Tibial nerve (tissue), 4 donors: Measurements from ENCODE around the gene EGFLAM. TPM values are rescaled to one million over a fixed set of nuclear protein-coding genes. Genes with fewer than 3 reads are reported as not detected.

Source experiments
- DNase-seq, 2 donors: peaks; one replicate each; pipeline ENCODE4 v3.0.0-alpha.2; 2019; ENCODE audit warnings: low spot score in 2 of 2
- H3K27ac ChIP-seq, 4 donors: fragments of 200-600 bp; sonication (generic) in 3 of 4; one replicate each; pipeline ENCODE4 v1.5.1; 2017 to 2019; ENCODE audit warnings: mild to moderate bottlenecking in 1 of 4
- H3K27me3 ChIP-seq, 2 donors: fragments of 200-600 bp; sonication (generic) in 1 of 2; one replicate each; pipeline versions ENCODE4 v1.5.1 to v1.6.0; 2017 to 2019
- H3K36me3 ChIP-seq, 3 donors: fragments of 200-600 bp; sonication (generic); one replicate each; pipeline ENCODE4 v1.5.1; 2018 to 2019
- H3K4me1 ChIP-seq, 4 donors: fragments of 200-600 bp; sonication (generic) in 3 of 4; one replicate each; pipeline ENCODE4 v1.5.1; 2017 to 2019
- H3K4me3 ChIP-seq, 4 donors: fragments of 200-600 bp; sonication (generic) in 3 of 4; one replicate each; pipeline ENCODE4 v1.5.1; 2017 to 2019; ENCODE audit warnings: mild to moderate bottlenecking in 1 of 4, moderate library complexity in 1 of 4
- H3K9me3 ChIP-seq, 4 donors: fragments of 200-600 bp; sonication (generic) in 3 of 4; one replicate each; pipeline ENCODE4 v1.5.1; 2017 to 2019
- EP300 ChIP-seq, 2 donors: sonication (generic); formaldehyde crosslinking; IDR thresholded peaks; one replicate each; pipeline ENCODE4 v1.6.1; 2017; ENCODE audit warnings: antibody characterized with exemption in 2 of 2, mild to moderate bottlenecking in 1 of 2
- POLR2A ChIP-seq, 2 donors: fragments of 450-650 bp; IDR thresholded peaks; one replicate each; pipeline ENCODE4 v1.6.1; 2017; ENCODE audit warnings: antibody characterized with exemption in 2 of 2, mild to moderate bottlenecking in 2 of 2, moderate library complexity in 2 of 2
- WGBS, 2 donors: methylation state at CpG; one replicate each; pipeline ENCODE4 v1.1.5; 2018; 5-methylcytosine and 5-hydroxymethylcytosine counted together
- total RNA-seq, 4 donors: library from RNA; depleted of rRNA; stranded (reverse); fragments of >200 nt; gene quantifications; one replicate each; pipeline ENCODE4 v1.1.0, GENCODE V29; 2016
- TF ChIP-seq, protein P1 (sequence below), 5 experiments: fragments of 200-600 bp in 3 of 5; fragments of 450-650 bp in 2 of 5; sonication (generic) in 3 of 5; IDR thresholded peaks; one replicate each; pipeline ENCODE4 v1.5.1; 2016 to 2019; ENCODE audit warnings: antibody characterized with exemption in 5 of 5, mild to moderate bottlenecking in 3 of 5, moderate library complexity in 2 of 5

Gene EGFLAM
- 10 to 100 TPM; 18.4 to 64.5 (median 51.1) TPM for total RNA-seq

DNA sequence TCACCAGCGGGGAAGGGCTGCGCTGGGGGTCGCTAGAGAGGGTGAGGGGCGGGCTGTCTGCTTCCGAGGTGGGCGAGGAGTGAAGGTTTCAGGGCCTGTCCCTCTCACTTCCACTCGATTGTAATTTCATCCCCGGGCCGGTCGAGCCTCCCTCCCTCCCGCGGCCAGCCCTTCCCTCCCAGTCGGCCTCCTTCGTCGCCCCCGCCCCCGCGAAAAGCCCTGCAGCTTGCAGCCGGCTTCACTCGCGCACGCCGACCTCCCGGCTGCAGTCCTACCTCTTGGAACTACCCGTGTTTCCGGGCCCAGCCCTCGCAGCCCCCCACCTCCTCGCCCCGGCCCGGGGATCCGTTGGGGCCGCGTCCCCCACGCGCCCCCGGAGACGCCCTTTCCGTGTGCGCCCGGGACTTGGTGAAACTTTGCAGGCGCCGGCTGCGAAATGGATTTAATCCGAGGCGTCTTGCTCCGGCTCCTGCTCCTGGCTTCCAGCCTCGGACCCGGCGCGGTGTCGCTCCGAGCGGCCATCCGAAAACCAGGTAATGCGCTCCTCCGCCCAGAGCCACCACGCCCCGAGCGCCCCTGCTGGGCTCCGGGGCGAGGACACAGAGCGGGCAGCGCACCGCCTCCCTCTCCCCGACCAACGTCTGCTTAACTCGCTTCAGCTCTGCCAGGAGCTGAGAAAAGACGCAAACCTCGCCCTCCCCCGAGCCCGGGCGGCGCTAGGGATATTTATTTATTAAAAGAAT, at the start of gene EGFLAM:
TSS of gene EGFLAM (plus strand) at position 241 of the 743 bp plus-strand sequence. CDS start at position 437, 196 bp downstream.
- peaks cover 0 to 26% (median 5%) of the 10 kb centered on the region in 4 donors for H3K4me1 ChIP-seq
- H3K36me3 ChIP-seq: no peaks in the 10 kb centered on the region
- peaks cover 0 to 22% of the 10 kb centered on the region in 2 donors for H3K27me3 ChIP-seq
- TF ChIP-seq POLR2A (IDR thresholded peaks at IDR 0.05): no peak
- TF ChIP-seq, protein P1, sequence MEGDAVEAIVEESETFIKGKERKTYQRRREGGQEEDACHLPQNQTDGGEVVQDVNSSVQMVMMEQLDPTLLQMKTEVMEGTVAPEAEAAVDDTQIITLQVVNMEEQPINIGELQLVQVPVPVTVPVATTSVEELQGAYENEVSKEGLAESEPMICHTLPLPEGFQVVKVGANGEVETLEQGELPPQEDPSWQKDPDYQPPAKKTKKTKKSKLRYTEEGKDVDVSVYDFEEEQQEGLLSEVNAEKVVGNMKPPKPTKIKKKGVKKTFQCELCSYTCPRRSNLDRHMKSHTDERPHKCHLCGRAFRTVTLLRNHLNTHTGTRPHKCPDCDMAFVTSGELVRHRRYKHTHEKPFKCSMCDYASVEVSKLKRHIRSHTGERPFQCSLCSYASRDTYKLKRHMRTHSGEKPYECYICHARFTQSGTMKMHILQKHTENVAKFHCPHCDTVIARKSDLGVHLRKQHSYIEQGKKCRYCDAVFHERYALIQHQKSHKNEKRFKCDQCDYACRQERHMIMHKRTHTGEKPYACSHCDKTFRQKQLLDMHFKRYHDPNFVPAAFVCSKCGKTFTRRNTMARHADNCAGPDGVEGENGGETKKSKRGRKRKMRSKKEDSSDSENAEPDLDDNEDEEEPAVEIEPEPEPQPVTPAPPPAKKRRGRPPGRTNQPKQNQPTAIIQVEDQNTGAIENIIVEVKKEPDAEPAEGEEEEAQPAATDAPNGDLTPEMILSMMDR (IDR thresholded peaks at IDR 0.05): peak in 3 of 5 experiments; percentile 36 to 45 (median 41)
- no peak for TF ChIP-seq EP300 (IDR thresholded peaks at IDR 0.05)
- peak within 1 kb of the TSS; percentile 29 to 74 (median 55) for H3K4me3 ChIP-seq
- 1 to 2% methylated on average over 39 to 61 of the region's 73 CpGs for WGBS, 2 donors
- H3K9me3 ChIP-seq: peaks cover 0 to 3% (median 0%) of the 10 kb centered on the region in 4 donors
- H3K27ac ChIP-seq: peak within 1 kb of the TSS in 3 of 4 donors; percentile 1 to 80 (median 50)
- no peak for DNase-seq

DNA sequence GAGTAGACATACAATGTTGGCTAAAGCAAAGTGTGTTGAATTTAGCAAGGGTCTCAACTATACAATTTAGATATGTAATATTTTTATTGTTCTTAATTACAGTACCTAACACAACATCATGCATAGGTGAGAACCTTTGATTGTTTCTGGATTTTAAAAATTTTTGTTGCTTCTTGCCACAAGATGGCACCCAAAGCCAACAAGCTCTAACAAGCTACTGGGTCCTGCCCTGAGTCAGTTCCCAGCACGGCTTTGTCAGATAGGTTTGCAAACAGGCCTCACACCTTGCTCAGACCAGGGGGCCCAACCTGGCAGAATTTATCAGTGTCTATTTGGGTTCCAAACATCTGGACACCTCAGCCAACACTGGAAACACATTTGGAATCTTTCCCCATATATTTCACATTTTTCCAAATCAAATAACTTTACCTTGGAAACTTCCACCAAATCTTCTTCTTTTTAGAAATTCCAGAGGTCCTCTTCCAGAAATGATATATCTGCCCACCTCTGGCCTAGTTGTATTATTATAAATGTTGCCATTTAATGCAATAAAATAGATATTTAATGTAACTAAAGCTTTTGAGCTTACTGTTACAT, 49.5 kb upstream of the EGFLAM start:
- TF ChIP-seq, protein P1 (IDR thresholded peaks at IDR 0.05): peak; percentile 11 to 48 (median 32)
- TF ChIP-seq POLR2A (IDR thresholded peaks at IDR 0.05): no peak
- H3K27ac ChIP-seq: no peak overlapping the region
- DNase-seq: no peak
- H3K27me3 ChIP-seq: no peaks in the 10 kb centered on the region
- H3K4me3 ChIP-seq: no peak overlapping the region
- H3K4me1 ChIP-seq: no peaks in the 10 kb centered on the region
- no peaks in the 10 kb centered on the region for H3K36me3 ChIP-seq
- H3K9me3 ChIP-seq: no peaks in the 10 kb centered on the region
- WGBS, 2 donors: 4 to 10% methylated on average over 1 of the region's 1 CpG

DNA sequence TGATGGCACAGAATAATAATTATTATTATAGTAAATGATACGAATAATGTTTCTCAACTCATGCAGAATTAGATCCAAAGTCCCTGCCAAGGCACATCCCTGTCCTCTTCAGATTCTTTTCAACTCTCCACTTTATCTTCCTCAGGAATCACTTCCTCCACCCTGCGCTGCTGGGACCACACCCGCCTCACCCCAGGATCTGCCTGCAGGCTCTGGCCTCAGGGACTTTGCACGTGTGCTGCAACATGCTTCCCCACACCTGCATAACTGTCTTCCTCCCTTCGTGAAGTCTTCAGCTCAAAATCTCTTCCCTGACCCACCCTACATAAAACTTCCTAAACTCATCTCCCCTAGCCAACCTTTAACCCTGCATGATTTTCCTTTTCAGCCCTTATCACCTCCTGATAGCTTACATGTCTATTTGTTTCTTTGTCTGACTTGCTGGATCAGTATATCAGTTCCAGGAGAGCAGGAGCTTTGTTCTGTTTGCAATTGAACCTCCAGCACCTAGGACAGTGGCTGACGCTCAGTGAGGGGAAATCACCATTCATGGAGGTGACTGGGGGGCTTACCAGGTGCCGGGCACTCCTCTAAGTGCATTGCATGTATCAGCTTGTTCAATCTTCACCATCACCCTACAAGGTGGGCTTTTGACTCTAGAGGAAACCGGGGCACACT, 47.5 kb upstream of the EGFLAM start:
- no peak overlapping the region for H3K27ac ChIP-seq
- 67 to 85% methylated on average over 8 of the region's 8 CpGs for WGBS, 2 donors
- TF ChIP-seq, protein P1 (IDR thresholded peaks at IDR 0.05): no peak
- TF ChIP-seq EP300 (IDR thresholded peaks at IDR 0.05) (no peak), POLR2A (IDR thresholded peaks at IDR 0.05) (no peak)
- no peaks in the 10 kb centered on the region for H3K36me3 ChIP-seq
- H3K4me3 ChIP-seq: no peak overlapping the region
- no peaks in the 10 kb centered on the region for H3K27me3 ChIP-seq
- H3K4me1 ChIP-seq: no peaks in the 10 kb centered on the region
- DNase-seq: no peak
- H3K9me3 ChIP-seq: no peaks in the 10 kb centered on the region

DNA sequence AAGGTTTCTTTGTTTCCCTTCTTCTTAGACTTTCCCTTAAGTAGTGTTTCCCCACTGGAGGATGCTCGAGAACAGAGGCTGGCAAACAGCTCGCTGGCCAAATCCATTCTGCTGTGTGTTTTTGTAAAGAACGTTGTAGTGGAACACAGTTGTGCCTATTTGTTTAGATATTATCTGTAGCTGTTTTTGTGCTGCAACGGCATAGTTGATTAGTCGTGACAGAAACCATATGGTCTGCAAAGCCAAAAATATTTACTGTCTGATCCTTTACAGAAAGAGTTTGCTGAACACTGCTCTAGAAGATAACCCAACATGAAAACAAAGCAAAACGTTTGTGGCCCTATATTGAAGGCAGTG, 47.0 kb upstream of the EGFLAM start:
- H3K27ac ChIP-seq: no peak overlapping the region
- no peaks in the 10 kb centered on the region for H3K27me3 ChIP-seq
- peaks cover 0 to 1% (median 0%) of the 10 kb centered on the region in 4 donors for H3K4me1 ChIP-seq
- 40 to 44% methylated on average over 6 of the region's 6 CpGs for WGBS, 2 donors
- no peaks in the 10 kb centered on the region for H3K36me3 ChIP-seq
- no peak overlapping the region for H3K4me3 ChIP-seq
- DNase-seq: no peak
- H3K9me3 ChIP-seq: no peaks in the 10 kb centered on the region
- TF ChIP-seq EP300 (IDR thresholded peaks at IDR 0.05): no peak
- no peak for TF ChIP-seq POLR2A (IDR thresholded peaks at IDR 0.05)
- TF ChIP-seq, protein P1 (IDR thresholded peaks at IDR 0.05): no peak

DNA sequence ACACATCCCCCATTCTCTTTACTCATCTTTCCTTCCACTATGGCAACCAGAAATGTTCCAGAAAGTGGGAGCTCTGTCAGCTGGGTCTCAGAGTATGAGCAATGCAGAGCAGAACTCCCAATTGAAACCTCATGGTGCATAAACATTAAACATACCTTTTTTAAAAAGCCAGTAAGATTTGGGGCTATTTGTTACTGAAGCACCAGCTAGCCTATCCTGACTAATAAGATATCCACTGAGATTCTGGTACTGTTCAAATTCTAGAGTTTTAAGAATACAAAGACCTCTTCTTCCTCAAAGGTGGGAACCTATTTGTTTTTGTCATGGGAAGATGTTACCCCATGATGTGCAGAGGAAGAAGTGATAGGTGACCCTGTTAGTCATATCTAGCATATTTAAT, 46.1 kb upstream of the EGFLAM start:
- no peak overlapping the region for H3K4me3 ChIP-seq
- H3K27me3 ChIP-seq: no peaks in the 10 kb centered on the region
- H3K27ac ChIP-seq: no peak overlapping the region
- no peak for DNase-seq
- no peaks in the 10 kb centered on the region for H3K9me3 ChIP-seq
- H3K4me1 ChIP-seq: peaks cover 0 to 6% (median 0%) of the 10 kb centered on the region in 4 donors
- TF ChIP-seq, protein P1 (IDR thresholded peaks at IDR 0.05): no peak
- TF ChIP-seq EP300 (IDR thresholded peaks at IDR 0.05) (no peak), POLR2A (IDR thresholded peaks at IDR 0.05) (no peak)
- no peaks in the 10 kb centered on the region for H3K36me3 ChIP-seq
